HG03565 (cell line): Measurements from ENCODE around the gene AGPS.
A peak's percentile ranks its signal among the peaks of the same experiment; 100 is the strongest.

Source experiments
- ATAC-seq: cut with Tn5 transposase; IDR thresholded peaks from one replicate; pipeline ENCODE4 v1.9.1; 2021; ENCODE audit warnings: mild to moderate bottlenecking, moderate library complexity; ENCODE audit not compliant: unreplicated experiment

The AGPS gene

GRCh38 chr2:177520324-177520723 is 127.8 kb downstream of the AGPS start:
- ATAC-seq = no peak

- ATAC-seq = peak; percentile 48
Measured at GRCh38 chr2:177523781-177524180, 131.2 kb downstream of the AGPS start.

GRCh38 chr2:177525351-177525924 is 132.9 kb downstream of the AGPS start:
- no peak for ATAC-seq

- no peak for ATAC-seq
Measured at GRCh38 chr2:177528351-177528933, 135.9 kb downstream of the AGPS start.

- ATAC-seq = no peak
Measured at GRCh38 chr2:177529166-177529565, 136.6 kb downstream of the AGPS start.

- ATAC-seq = no peak
Measured at GRCh38 chr2:177530561-177530960, 138.0 kb downstream of the AGPS start.

GRCh38 chr2:177531706-177532105 is 139.1 kb downstream of the AGPS start:
- no peak for ATAC-seq

- no peak for ATAC-seq
Measured at GRCh38 chr2:177532567-177532966, 140.0 kb downstream of the AGPS start.

GRCh38 chr2:177533253-177533652 is 140.7 kb downstream of the AGPS start:
- ATAC-seq = no peak

GRCh38 chr2:177535000-177535399 is 142.4 kb downstream of the AGPS start:
- no peak for ATAC-seq

GRCh38 chr2:177535958-177536504 is 143.5 kb downstream of the AGPS start:
- no peak for ATAC-seq

- ATAC-seq = no peak
Measured at GRCh38 chr2:177537213-177537612, 144.6 kb downstream of the AGPS start.

GRCh38 chr2:177537636-177538035 is 145.1 kb downstream of the AGPS start:
- no peak for ATAC-seq

- ATAC-seq = no peak
Measured at GRCh38 chr2:177538323-177538722, 145.8 kb downstream of the AGPS start.

- ATAC-seq = no peak
Measured at GRCh38 chr2:177540283-177540682, 147.7 kb downstream of the AGPS start.

GRCh38 chr2:177541258-177541991 is 148.9 kb downstream of the AGPS start:
- no peak for ATAC-seq

- ATAC-seq = no peak
Measured at GRCh38 chr2:177542396-177542795, 149.8 kb downstream of the AGPS start.

GRCh38 chr2:177543007-177543760 is 150.6 kb downstream of the AGPS start:
- ATAC-seq = no peak

- no peak for ATAC-seq
Measured at GRCh38 chr2:177545143-177545542, 152.6 kb downstream of the AGPS start.

GRCh38 chr2:177545981-177546585 is 153.5 kb downstream of the AGPS start:
- ATAC-seq = no peak

- peak; percentile 90 for ATAC-seq
Measured at GRCh38 chr2:177547122-177547521, 154.5 kb downstream of the AGPS start.
